Breast epithelium (tissue), 3 donors: ENCODE results near the gene HVCN1.

Experiments used
- POLR2A ChIP-seq: fragments of 450-650 bp; IDR thresholded peaks from one replicate; pipeline ENCODE4 v1.6.1; 2016; ENCODE audit warnings: antibody characterized with exemption, mild to moderate bottlenecking, moderate library complexity
- TF ChIP-seq, protein P1 (sequence below), 3 donors: fragments of 450-650 bp; IDR thresholded peaks; one replicate each; pipeline ENCODE4 v1.5.1; 2016 to 2017; ENCODE audit warnings: antibody characterized with exemption in 3 of 3, mild to moderate bottlenecking in 3 of 3, moderate library complexity in 3 of 3

DNA sequence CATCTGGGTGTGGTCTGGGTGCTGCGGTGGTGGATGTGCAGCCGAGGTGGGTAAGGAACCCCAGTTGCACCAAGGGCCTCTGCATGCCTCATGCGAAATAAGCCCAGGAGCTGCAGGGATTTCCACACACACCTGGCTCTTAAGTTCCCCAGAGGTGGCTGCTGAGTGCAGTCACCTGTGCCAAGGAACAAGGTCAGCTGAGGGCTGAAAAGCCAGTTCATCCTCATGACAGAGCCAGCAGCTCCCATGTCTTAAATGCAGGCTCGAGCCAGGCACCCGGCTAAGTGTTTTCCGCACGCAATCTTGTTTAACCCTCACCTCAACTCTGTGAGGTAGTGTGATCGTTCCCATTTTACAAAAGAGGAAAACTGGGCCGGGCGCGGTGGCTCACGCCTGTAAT lies 9.7 kb downstream of the HVCN1 start:
- TF ChIP-seq, protein P1, sequence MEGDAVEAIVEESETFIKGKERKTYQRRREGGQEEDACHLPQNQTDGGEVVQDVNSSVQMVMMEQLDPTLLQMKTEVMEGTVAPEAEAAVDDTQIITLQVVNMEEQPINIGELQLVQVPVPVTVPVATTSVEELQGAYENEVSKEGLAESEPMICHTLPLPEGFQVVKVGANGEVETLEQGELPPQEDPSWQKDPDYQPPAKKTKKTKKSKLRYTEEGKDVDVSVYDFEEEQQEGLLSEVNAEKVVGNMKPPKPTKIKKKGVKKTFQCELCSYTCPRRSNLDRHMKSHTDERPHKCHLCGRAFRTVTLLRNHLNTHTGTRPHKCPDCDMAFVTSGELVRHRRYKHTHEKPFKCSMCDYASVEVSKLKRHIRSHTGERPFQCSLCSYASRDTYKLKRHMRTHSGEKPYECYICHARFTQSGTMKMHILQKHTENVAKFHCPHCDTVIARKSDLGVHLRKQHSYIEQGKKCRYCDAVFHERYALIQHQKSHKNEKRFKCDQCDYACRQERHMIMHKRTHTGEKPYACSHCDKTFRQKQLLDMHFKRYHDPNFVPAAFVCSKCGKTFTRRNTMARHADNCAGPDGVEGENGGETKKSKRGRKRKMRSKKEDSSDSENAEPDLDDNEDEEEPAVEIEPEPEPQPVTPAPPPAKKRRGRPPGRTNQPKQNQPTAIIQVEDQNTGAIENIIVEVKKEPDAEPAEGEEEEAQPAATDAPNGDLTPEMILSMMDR (IDR thresholded peaks at IDR 0.05): no peak
- no peak for TF ChIP-seq POLR2A
